WTC11 (cell line): ENCODE results near the gene SP3. TPM values are rescaled to one million over a fixed set of nuclear protein-coding genes. Genes with fewer than 3 reads are reported as not detected.

ENCODE experiments used
- ATAC-seq: fragments of 200-7000 bp; cut with Tn5 transposase; 2 replicates; pipeline ENCODE4 v1.10.0; 2021; ENCODE audit warnings: mild to moderate bottlenecking, moderate library complexity
- CTCF ChIA-PET: fragments of 300-600 bp; sonication (Branson Sonifier 250); formaldehyde crosslinking; loops from one replicate; lab custom pipeline; 2021; ENCODE audit warnings: antibody characterized with exemption; lab: Charles Lee
- POLR2A ChIA-PET: fragments of 350-600 bp; sonication (Branson Sonifier 250); formaldehyde crosslinking; loops from one replicate; lab custom pipeline; 2021; ENCODE audit warnings: antibody characterized with exemption; lab: Charles Lee
- DNase-seq: peaks from one replicate; pipeline ENCODE4 v3.0.0; 2021; ENCODE audit warnings: low spot score
- H3K27ac Mint-ChIP-seq: 2 replicates; pipeline ENCODE4 v1.8.0; 2021; ENCODE audit warnings: mixed read lengths
- H3K27me3 Mint-ChIP-seq: 2 replicates; pipeline ENCODE4 v1.8.0; 2021; ENCODE audit warnings: low read depth, mild to moderate bottlenecking, moderate library complexity, mixed read lengths
- H3K36me3 Mint-ChIP-seq: 2 replicates; pipeline ENCODE4 v1.8.0; 2021; ENCODE audit warnings: mixed read lengths
- H3K4me1 Mint-ChIP-seq: 2 replicates; pipeline ENCODE4 v1.8.0; 2022; ENCODE audit warnings: mixed read lengths
- H3K4me3 Mint-ChIP-seq: 2 replicates; pipeline ENCODE4 v1.8.0; 2021; ENCODE audit warnings: mild to moderate bottlenecking, moderate library complexity, mixed read lengths
- H3K9me3 Mint-ChIP-seq: 2 replicates; pipeline ENCODE4 v1.8.0; 2021; ENCODE audit warnings: mixed read lengths
- CBFB ChIP-seq: sonication (generic); formaldehyde crosslinking; IDR thresholded peaks from 2 replicates; pipeline ENCODE4 v1.8.1; 2022; ENCODE audit warnings: mild to moderate bottlenecking, low read depth, missing genetic modification reagents
- CDX4 ChIP-seq: fragments of 250-450 bp; sonication (Bioruptor Pico); IDR thresholded peaks from 2 replicates; pipeline ENCODE4 v1.9.0; 2021; ENCODE audit warnings: moderate library complexity, mild to moderate bottlenecking, inconsistent platforms, borderline replicate concordance
- CTCF ChIP-seq: fragments of 200-600 bp; IDR thresholded peaks from 2 replicates; pipeline ENCODE4 v1.8.0; 2022; ENCODE audit warnings: antibody characterized with exemption
- GABPB1 ChIP-seq: sonication (generic); formaldehyde crosslinking; IDR thresholded peaks from 2 replicates; pipeline ENCODE4 v1.8.1; 2023; ENCODE audit warnings: mild to moderate bottlenecking, missing genetic modification reagents
- GTF2I ChIP-seq: fragments of 250-450 bp; sonication (Bioruptor Pico); conservative IDR thresholded peaks from 2 replicates; pipeline ENCODE4 v1.4.0; 2021; ENCODE audit warnings: mild to moderate bottlenecking
- KAT7 ChIP-seq: sonication (generic); formaldehyde crosslinking; IDR thresholded peaks from 2 replicates; pipeline ENCODE4 v1.8.1; 2023; ENCODE audit warnings: missing genetic modification reagents, mild to moderate bottlenecking, borderline replicate concordance
- MYBL2 ChIP-seq: sonication (generic); formaldehyde crosslinking; IDR thresholded peaks from 2 replicates; pipeline ENCODE4 v1.8.1; 2023; ENCODE audit warnings: mild to moderate bottlenecking, moderate library complexity, missing genetic modification reagents
- NR1H2 ChIP-seq: sonication (generic); formaldehyde crosslinking; IDR thresholded peaks from 2 replicates; pipeline ENCODE4 v1.9.0; 2021; ENCODE audit warnings: mild to moderate bottlenecking, moderate library complexity, missing genetic modification reagents
- TEAD1 ChIP-seq: sonication (generic); formaldehyde crosslinking; IDR thresholded peaks from 2 replicates; pipeline ENCODE4 v1.8.0; 2022; ENCODE audit warnings: mild to moderate bottlenecking, missing genetic modification reagents
- USF2 ChIP-seq: sonication (generic); formaldehyde crosslinking; IDR thresholded peaks from 2 replicates; pipeline ENCODE4 v1.8.1; 2023; ENCODE audit warnings: mild to moderate bottlenecking, missing genetic modification reagents, moderate library complexity
- ZBTB43 ChIP-seq: sonication (generic); formaldehyde crosslinking; IDR thresholded peaks from 2 replicates; pipeline ENCODE4 v1.8.1; 2023; ENCODE audit warnings: mild to moderate bottlenecking, missing genetic modification reagents
- ZNF219 ChIP-seq: sonication (generic); formaldehyde crosslinking; IDR thresholded peaks from 2 replicates; pipeline ENCODE4 v1.8.0; 2023; ENCODE audit warnings: missing genetic modification reagents, mild to moderate bottlenecking, borderline replicate concordance
- total RNA-seq: library from RNA; stranded (reverse); gene quantifications from 3 replicates; pipeline ENCODE4 v1.2.3, GENCODE V29; 2021
- TF ChIP-seq, protein P1 (sequence below): sonication (generic); formaldehyde crosslinking; IDR thresholded peaks from 2 replicates; pipeline ENCODE4 v1.8.1; 2022; ENCODE audit warnings: missing genetic modification reagents, borderline replicate concordance
- TF ChIP-seq, protein P2 (sequence below): fragments of 250-450 bp; sonication (Bioruptor Pico); IDR thresholded peaks from 2 replicates; pipeline ENCODE4 v1.9.0; 2021; ENCODE audit warnings: mild to moderate bottlenecking
- TF ChIP-seq, protein P3 (sequence below): sonication (generic); formaldehyde crosslinking; conservative IDR thresholded peaks from 2 replicates; pipeline ENCODE4 v1.8.1; 2023; ENCODE audit warnings: mild to moderate bottlenecking, low read depth, missing genetic modification reagents, moderate library complexity

SP3 gene
- total RNA-seq, 1 experiment from 2014 or later: 88.5 TPM

DNA sequence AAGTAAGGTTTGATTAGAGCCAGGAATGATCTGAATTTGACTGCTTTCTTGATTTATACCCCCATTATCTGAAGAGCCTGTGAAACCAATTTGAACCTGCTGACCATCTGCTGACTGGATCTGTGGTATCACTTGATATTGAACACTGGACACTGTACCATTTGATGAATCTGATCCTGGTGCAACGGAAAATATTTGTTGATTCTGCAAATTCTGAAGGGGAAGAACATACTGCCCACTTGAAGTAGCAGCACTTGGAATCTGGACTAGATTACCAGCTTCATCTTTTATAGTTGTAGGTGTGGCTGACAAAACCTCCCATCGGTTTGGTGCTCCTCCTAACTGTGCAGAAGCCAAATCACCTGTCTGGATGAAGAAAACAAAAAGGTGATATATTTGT, 9.3 kb downstream of the SP3 start:
- ChIA-PET POLR2A (no interaction called here), CTCF (interaction anchor here (1.2 kb wide), 1 partner anchor 386 kb away, joined by 3 read pairs; no protein-coding TSS in a partner anchor)
- DNase-seq (no peak), ATAC-seq (no peak)
- peaks cover 3% of the 10 kb centered on the region; the same call in 1 of the 2 replicates for H3K9me3 Mint-ChIP-seq
- H3K36me3 Mint-ChIP-seq: peaks cover 52% of the 10 kb centered on the region
- no peak overlapping the region; the same call in 1 of the 2 replicates for H3K27ac Mint-ChIP-seq
- TF ChIP-seq ZNF219 (CRISPR knock-in tag) (no peak), ZBTB43 (CRISPR knock-in tag) (no peak), CDX4 (CRISPR knock-in tag) (no peak), NR1H2 (no peak), TEAD1 (no peak), GABPB1 (CRISPR knock-in tag) (no peak), MYBL2 (CRISPR knock-in tag) (no peak), CBFB (no peak), GTF2I (no peak), USF2 (no peak), CTCF (no peak), KAT7 (CRISPR knock-in tag) (no peak)
- TF ChIP-seq, protein P1, sequence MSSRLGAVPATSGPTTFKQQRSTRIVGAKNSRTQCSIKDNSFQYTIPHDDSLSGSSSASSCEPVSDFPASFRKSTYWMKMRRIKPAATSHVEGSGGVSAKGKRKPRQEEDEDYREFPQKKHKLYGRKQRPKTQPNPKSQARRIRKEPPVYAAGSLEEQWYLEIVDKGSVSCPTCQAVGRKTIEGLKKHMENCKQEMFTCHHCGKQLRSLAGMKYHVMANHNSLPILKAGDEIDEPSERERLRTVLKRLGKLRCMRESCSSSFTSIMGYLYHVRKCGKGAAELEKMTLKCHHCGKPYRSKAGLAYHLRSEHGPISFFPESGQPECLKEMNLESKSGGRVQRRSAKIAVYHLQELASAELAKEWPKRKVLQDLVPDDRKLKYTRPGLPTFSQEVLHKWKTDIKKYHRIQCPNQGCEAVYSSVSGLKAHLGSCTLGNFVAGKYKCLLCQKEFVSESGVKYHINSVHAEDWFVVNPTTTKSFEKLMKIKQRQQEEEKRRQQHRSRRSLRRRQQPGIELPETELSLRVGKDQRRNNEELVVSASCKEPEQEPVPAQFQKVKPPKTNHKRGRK: no peak
- TF ChIP-seq, protein P2, sequence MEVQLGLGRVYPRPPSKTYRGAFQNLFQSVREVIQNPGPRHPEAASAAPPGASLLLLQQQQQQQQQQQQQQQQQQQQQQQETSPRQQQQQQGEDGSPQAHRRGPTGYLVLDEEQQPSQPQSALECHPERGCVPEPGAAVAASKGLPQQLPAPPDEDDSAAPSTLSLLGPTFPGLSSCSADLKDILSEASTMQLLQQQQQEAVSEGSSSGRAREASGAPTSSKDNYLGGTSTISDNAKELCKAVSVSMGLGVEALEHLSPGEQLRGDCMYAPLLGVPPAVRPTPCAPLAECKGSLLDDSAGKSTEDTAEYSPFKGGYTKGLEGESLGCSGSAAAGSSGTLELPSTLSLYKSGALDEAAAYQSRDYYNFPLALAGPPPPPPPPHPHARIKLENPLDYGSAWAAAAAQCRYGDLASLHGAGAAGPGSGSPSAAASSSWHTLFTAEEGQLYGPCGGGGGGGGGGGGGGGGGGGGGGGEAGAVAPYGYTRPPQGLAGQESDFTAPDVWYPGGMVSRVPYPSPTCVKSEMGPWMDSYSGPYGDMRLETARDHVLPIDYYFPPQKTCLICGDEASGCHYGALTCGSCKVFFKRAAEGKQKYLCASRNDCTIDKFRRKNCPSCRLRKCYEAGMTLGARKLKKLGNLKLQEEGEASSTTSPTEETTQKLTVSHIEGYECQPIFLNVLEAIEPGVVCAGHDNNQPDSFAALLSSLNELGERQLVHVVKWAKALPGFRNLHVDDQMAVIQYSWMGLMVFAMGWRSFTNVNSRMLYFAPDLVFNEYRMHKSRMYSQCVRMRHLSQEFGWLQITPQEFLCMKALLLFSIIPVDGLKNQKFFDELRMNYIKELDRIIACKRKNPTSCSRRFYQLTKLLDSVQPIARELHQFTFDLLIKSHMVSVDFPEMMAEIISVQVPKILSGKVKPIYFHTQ (CRISPR knock-in tag): no peak
- TF ChIP-seq, protein P3, sequence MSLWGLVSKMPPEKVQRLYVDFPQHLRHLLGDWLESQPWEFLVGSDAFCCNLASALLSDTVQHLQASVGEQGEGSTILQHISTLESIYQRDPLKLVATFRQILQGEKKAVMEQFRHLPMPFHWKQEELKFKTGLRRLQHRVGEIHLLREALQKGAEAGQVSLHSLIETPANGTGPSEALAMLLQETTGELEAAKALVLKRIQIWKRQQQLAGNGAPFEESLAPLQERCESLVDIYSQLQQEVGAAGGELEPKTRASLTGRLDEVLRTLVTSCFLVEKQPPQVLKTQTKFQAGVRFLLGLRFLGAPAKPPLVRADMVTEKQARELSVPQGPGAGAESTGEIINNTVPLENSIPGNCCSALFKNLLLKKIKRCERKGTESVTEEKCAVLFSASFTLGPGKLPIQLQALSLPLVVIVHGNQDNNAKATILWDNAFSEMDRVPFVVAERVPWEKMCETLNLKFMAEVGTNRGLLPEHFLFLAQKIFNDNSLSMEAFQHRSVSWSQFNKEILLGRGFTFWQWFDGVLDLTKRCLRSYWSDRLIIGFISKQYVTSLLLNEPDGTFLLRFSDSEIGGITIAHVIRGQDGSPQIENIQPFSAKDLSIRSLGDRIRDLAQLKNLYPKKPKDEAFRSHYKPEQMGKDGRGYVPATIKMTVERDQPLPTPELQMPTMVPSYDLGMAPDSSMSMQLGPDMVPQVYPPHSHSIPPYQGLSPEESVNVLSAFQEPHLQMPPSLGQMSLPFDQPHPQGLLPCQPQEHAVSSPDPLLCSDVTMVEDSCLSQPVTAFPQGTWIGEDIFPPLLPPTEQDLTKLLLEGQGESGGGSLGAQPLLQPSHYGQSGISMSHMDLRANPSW (CRISPR knock-in tag): no peak
- H3K4me1 Mint-ChIP-seq: peaks cover 28% of the 10 kb centered on the region
- no peaks in the 10 kb centered on the region for H3K27me3 Mint-ChIP-seq
- no peak overlapping the region for H3K4me3 Mint-ChIP-seq
